ENCODE data around the gene ZNF683.

DNA sequence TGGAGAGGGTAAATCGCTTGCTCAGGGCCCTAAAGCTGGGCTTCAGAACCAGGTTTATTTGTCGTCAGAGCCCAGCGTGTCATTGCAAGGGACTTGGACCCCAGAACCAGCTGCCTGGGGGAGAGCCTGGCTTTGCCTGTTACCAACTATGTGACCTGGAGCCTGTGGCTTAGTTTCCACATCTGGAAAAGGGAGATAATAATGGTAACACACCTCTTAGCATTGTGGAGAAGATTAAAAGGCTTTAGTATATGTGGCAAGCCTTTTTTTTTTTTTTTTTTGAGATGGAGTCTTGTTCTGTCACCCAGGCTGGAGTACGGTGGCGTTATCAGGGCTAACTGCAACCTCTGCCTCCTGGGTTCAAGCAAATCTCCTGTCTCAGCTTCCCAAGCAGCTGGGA lies 42.3 kb downstream of the ZNF683 start:
- TF ChIP-seq, protein P1, sequence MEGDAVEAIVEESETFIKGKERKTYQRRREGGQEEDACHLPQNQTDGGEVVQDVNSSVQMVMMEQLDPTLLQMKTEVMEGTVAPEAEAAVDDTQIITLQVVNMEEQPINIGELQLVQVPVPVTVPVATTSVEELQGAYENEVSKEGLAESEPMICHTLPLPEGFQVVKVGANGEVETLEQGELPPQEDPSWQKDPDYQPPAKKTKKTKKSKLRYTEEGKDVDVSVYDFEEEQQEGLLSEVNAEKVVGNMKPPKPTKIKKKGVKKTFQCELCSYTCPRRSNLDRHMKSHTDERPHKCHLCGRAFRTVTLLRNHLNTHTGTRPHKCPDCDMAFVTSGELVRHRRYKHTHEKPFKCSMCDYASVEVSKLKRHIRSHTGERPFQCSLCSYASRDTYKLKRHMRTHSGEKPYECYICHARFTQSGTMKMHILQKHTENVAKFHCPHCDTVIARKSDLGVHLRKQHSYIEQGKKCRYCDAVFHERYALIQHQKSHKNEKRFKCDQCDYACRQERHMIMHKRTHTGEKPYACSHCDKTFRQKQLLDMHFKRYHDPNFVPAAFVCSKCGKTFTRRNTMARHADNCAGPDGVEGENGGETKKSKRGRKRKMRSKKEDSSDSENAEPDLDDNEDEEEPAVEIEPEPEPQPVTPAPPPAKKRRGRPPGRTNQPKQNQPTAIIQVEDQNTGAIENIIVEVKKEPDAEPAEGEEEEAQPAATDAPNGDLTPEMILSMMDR (IDR thresholded peaks at IDR 0.05; ENCODE audit: low read length): no peak
- TF ChIP-seq EZH2 (optimal IDR thresholded peaks at IDR 0.05; ENCODE audit: low read depth, low read length): no peak
